MCF 10A (cell line): ENCODE data around the gene QKI. TPM values are rescaled to one million over a fixed set of nuclear protein-coding genes. Genes with fewer than 3 reads are reported as not detected.

Experiments
- BruUV-seq: library from RNA; stranded (reverse); fragments of 400-500 nt; replicated peaks from 2 replicates; lab custom pipeline; 2021; lab: Mats Ljungman, UMichigan
- CTCF ChIA-PET: fragments of 300-600 bp; sonication (Branson Sonifier 250); formaldehyde crosslinking; extraction: SDS; loops from one replicate; lab custom pipeline; 2021; ENCODE audit warnings: antibody characterized with exemption, inconsistent platforms; lab: Yijun Ruan, JAX
- POLR2A ChIA-PET: fragments of 300-600, 350-650 bp; sonication (Branson Sonifier 250); formaldehyde crosslinking; extraction: SDS; loops from one replicate; lab custom pipeline; 2020; ENCODE audit warnings: antibody characterized with exemption, inconsistent platforms; lab: Yijun Ruan, JAX
- DNase-seq: peaks from one replicate; pipeline ENCODE4 v3.0.0-alpha.2; 2018; ENCODE audit not compliant: unreplicated experiment
- H3K27ac Mint-ChIP-seq: one replicate; pipeline ENCODE4 v1.8.0; 2022; ENCODE audit warnings: mild to moderate bottlenecking, low read depth, mixed read lengths; ENCODE audit not compliant: unreplicated experiment
- H3K27me3 Mint-ChIP-seq: one replicate; pipeline ENCODE4 v1.8.0; 2022; ENCODE audit warnings: mixed read lengths; ENCODE audit not compliant: insufficient read depth, unreplicated experiment
- H3K36me3 Mint-ChIP-seq: one replicate; pipeline ENCODE4 v1.8.0; 2022; ENCODE audit warnings: mild to moderate bottlenecking, moderate library complexity, mixed read lengths; ENCODE audit not compliant: insufficient read depth, unreplicated experiment
- H3K4me1 Mint-ChIP-seq: one replicate; pipeline ENCODE4 v1.8.0; 2022; ENCODE audit warnings: mixed read lengths; ENCODE audit not compliant: insufficient read depth, unreplicated experiment
- H3K4me3 Mint-ChIP-seq: one replicate; pipeline ENCODE4 v1.8.0; 2022; ENCODE audit warnings: mild to moderate bottlenecking, moderate library complexity, mixed read lengths; ENCODE audit not compliant: unreplicated experiment
- H3K9me3 Mint-ChIP-seq: one replicate; pipeline ENCODE4 v1.8.0; 2022; ENCODE audit warnings: mixed read lengths; ENCODE audit not compliant: unreplicated experiment
- intact Hi-C: fragments of 100-400 bp; cut with micrococcal nuclease; formaldehyde crosslinking; loops from 2 replicates; pipeline ENCODE4 v1.14.1; 2022
- total RNA-seq: library from RNA; stranded (reverse); gene quantifications from 2 replicates; pipeline ENCODE4 v1.2.3, GENCODE V29; 2022
- TF ChIP-seq, protein P1 (sequence below): fragments of 200-600 bp; IDR thresholded peaks from one replicate; pipeline ENCODE4 v1.8.0; 2022; ENCODE audit warnings: antibody characterized with exemption, mild to moderate bottlenecking; ENCODE audit not compliant: unreplicated experiment

QKI gene
- total RNA-seq, 1 experiment from 2014 or later, result 272 TPM

DNA sequence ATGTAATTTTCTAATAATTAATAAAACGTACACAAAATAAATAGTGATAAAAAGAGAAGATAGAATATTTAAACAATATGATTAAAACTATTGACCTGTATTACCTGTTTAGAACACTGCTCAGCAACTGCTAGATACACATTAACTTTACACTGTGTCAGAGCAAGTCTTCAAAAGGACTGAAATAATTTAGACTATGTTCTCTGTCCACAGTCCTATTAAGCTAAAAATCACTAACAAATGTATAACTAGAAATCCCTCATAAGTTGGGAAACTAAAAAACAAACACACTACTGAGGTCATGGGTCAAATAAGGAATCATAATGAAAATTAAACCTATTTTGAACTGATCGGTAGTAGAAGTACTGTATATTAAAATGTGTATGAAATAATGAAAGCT lies 181.7 kb downstream of the QKI start:
- no peaks in the 10 kb centered on the region for H3K4me1 Mint-ChIP-seq
- H3K4me3 Mint-ChIP-seq, result no peak overlapping the region
- H3K9me3 Mint-ChIP-seq, result peaks cover 31% of the 10 kb centered on the region
- peaks cover 6% of the 10 kb centered on the region for H3K36me3 Mint-ChIP-seq
- TF ChIP-seq, protein P1, sequence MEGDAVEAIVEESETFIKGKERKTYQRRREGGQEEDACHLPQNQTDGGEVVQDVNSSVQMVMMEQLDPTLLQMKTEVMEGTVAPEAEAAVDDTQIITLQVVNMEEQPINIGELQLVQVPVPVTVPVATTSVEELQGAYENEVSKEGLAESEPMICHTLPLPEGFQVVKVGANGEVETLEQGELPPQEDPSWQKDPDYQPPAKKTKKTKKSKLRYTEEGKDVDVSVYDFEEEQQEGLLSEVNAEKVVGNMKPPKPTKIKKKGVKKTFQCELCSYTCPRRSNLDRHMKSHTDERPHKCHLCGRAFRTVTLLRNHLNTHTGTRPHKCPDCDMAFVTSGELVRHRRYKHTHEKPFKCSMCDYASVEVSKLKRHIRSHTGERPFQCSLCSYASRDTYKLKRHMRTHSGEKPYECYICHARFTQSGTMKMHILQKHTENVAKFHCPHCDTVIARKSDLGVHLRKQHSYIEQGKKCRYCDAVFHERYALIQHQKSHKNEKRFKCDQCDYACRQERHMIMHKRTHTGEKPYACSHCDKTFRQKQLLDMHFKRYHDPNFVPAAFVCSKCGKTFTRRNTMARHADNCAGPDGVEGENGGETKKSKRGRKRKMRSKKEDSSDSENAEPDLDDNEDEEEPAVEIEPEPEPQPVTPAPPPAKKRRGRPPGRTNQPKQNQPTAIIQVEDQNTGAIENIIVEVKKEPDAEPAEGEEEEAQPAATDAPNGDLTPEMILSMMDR, result no peak
- ChIA-PET CTCF (interaction anchor here (1.0 kb wide), 1 partner anchor 9 kb away, joined by 3 read pairs; no protein-coding TSS in a partner anchor), POLR2A (no interaction called here)
- DNase-seq, result no peak
- intact Hi-C loops, result no loop called here
- H3K27me3 Mint-ChIP-seq, result no peaks in the 10 kb centered on the region
- no TSS peak for BruUV-seq
- H3K27ac Mint-ChIP-seq, result no peak overlapping the region

DNA sequence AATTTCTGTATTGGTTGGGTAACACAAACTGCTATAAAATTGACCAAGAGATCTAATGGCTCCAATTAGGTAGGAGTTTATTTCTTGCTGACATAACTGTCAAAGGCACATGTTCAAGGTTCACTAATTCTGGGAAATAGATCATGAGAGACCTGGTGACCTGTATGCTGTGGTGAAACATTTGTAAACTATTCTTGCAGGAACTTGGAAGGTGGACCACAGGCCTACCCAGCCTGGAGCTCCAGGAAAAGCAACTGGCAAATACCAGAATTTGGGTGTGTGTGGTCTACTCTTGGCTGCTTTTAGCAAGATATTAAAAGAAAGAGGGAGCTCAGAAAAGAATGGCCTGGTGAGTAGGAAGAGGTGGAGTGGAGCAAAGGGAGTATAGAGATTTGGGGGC lies 184.6 kb downstream of the QKI start:
- ChIA-PET POLR2A (no interaction called here), CTCF (interaction anchor here (0.5 to 0.6 kb wide), 2 partner anchors 1013 to 1049 kb away, joined by 3 to 6 read pairs; no protein-coding TSS in a partner anchor)
- H3K27ac Mint-ChIP-seq, result no peak overlapping the region
- peaks cover 14% of the 10 kb centered on the region for H3K9me3 Mint-ChIP-seq
- no peaks in the 10 kb centered on the region for H3K27me3 Mint-ChIP-seq
- peaks cover 6% of the 10 kb centered on the region for H3K36me3 Mint-ChIP-seq
- DNase-seq, result no peak
- TF ChIP-seq, protein P1, result no peak
- BruUV-seq, result no TSS peak
- intact Hi-C loops, result no loop called here
- H3K4me3 Mint-ChIP-seq, result no peak overlapping the region
- no peaks in the 10 kb centered on the region for H3K4me1 Mint-ChIP-seq

DNA sequence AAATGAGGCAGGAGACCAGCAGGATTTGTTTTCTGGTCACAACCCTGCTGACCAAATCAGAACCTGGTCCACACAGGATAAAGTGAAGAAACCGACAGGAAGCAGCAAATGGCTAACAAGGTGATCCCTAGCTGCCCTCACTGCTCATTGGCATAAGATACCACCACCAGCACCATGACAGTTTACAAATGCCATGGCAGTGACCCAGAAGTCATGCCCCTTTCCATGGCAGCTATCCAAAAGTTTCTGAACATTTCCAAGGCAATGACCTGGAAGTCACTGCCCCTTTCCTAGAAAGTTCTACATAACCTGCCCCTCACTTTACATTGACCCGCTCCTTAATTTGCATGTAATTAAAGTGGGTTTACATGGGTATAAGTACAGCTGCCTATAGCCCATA lies 185.2 kb downstream of the QKI start:
- Mint-ChIP-seq H3K4me3 (no peak overlapping the region), H3K4me1 (no peaks in the 10 kb centered on the region), H3K27ac (no peak overlapping the region), H3K27me3 (no peaks in the 10 kb centered on the region), H3K9me3 (peaks cover 14% of the 10 kb centered on the region), H3K36me3 (peaks cover 6% of the 10 kb centered on the region)
- CTCF ChIA-PET, result interaction anchor here (0.5 to 0.6 kb wide), 2 partner anchors 1013 to 1049 kb away, joined by 3 to 6 read pairs; no protein-coding TSS in a partner anchor
- TF ChIP-seq, protein P1, result no peak
- POLR2A ChIA-PET, result interaction anchor here (1.3 kb wide), 1 partner anchor 12 kb away, joined by 5 read pairs; no protein-coding TSS in a partner anchor
- intact Hi-C loops, result no loop called here
- DNase-seq, result no peak
- BruUV-seq, result no TSS peak

DNA sequence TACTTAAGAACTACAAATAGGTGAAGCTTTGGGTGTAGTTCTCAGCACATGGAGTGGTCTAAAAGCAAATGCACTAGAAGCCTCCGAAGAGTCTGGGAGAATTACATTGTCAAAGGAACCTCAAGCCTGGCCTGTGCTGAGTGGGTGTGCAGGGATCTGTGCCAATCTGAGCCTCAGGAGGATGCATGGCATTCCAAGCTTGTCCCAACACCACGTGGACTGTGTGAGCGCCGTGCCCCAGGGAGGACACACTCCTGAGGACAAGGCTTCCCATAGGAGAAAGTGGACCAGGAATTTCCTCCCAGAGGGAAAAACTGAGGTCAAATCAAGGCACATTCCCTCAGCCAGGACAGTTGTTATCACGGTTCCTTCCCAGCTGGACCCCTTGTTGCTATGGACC lies 185.8 kb downstream of the QKI start:
- intact Hi-C loops, result no loop called here
- TF ChIP-seq, protein P1, result no peak
- POLR2A ChIA-PET, result interaction anchor here (1.3 kb wide), 1 partner anchor 12 kb away, joined by 5 read pairs; no protein-coding TSS in a partner anchor
- no peak for DNase-seq
- H3K4me3 Mint-ChIP-seq, result no peak overlapping the region
- H3K27ac Mint-ChIP-seq, result no peak overlapping the region
- no peaks in the 10 kb centered on the region for H3K27me3 Mint-ChIP-seq
- CTCF ChIA-PET, result interaction anchor here (0.6 kb wide), 1 partner anchor 322 kb away, joined by 3 read pairs; no protein-coding TSS in a partner anchor
- BruUV-seq, result no TSS peak
- H3K9me3 Mint-ChIP-seq, result peaks cover 14% of the 10 kb centered on the region
- no peaks in the 10 kb centered on the region for H3K4me1 Mint-ChIP-seq
- peaks cover 6% of the 10 kb centered on the region for H3K36me3 Mint-ChIP-seq
